ENCODE data around the gene EHD4. TPM values are rescaled to one million over a fixed set of nuclear protein-coding genes. Genes with fewer than 3 reads are reported as not detected.

The EHD4 gene
- total RNA-seq, 1 donor from 2014 or later = 21.1 TPM

DNA sequence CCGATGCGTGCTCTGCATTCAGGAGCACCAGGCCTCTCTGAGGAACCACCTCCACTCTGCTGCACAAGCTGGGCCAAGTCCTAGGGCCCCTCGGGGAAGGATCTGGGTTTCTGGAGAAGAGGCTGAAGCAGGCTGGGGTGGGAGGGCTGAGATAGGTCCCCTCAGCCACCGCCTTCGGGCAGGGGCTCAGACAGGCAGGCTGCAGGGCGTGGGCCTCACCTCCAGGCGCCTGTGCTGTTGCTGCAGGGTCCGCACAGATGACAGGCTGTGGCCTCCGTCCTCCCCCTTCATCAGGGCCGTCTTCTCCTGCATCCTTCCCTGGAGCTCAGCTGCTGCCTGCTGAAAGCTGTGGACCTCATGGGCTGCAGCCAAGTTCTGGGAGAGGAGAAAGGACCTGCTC lies 118.5 kb downstream of the EHD4 start:
- Histone ChIP-seq H3K36me3 (ENCODE audit: control insufficient read depth, insufficient read depth, low read length) (no peaks in the 10 kb centered on the region), H3K27me3 (ENCODE audit: control insufficient read depth, insufficient read depth, low read length) (no peaks in the 10 kb centered on the region), H3K4me3 (ENCODE audit: low read depth, low read length) (no peak overlapping the region)
- TF ChIP-seq, protein P1, sequence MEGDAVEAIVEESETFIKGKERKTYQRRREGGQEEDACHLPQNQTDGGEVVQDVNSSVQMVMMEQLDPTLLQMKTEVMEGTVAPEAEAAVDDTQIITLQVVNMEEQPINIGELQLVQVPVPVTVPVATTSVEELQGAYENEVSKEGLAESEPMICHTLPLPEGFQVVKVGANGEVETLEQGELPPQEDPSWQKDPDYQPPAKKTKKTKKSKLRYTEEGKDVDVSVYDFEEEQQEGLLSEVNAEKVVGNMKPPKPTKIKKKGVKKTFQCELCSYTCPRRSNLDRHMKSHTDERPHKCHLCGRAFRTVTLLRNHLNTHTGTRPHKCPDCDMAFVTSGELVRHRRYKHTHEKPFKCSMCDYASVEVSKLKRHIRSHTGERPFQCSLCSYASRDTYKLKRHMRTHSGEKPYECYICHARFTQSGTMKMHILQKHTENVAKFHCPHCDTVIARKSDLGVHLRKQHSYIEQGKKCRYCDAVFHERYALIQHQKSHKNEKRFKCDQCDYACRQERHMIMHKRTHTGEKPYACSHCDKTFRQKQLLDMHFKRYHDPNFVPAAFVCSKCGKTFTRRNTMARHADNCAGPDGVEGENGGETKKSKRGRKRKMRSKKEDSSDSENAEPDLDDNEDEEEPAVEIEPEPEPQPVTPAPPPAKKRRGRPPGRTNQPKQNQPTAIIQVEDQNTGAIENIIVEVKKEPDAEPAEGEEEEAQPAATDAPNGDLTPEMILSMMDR (IDR thresholded peaks at IDR 0.05; ENCODE audit: insufficient read depth, low read length, severe bottlenecking) = no peak
- DNase-seq (ENCODE audit: low read depth) (no peak), FAIRE-seq (no peak)

DNA sequence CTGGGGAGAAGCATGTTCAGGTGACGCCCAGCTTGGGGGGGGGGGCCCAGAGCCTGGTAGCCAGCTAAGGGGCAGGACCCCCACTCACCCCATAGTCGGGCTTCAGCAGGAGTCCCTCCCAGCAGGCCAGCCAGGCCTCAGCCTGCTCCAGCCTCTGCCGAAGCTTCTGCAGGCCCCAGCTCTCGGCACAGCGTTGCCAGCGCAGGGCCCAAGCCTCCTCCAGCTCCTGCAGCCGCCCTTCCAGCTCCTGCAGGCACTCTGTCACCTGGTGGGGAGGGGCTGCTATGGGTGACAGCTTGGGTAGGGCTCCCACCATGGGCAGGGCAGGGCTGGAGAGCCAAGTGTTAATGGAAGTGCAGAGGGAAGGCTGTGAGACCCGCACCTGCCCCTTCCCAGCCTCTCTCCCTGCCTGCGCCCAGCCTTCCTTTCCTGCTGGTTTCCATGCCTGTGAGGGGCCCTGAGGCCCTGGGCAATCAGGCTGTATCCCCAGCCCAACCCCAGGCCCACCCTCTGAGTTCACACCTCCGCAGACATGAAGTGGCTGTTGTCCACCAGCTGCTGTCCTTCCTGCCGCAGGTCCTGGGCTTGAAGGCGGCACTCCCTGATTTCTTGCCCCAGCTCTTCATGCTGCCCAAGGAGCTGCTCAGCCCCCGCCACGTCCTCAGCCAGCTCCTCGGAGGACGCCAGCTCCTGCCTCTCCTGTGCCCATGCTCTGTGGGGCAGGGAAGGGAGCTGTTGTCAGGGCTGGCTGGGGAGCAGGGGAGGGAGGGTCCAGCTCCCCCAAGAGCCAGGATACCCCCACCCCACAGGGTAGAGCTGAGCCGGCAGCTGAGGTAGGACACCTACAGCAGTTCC lies 119.4 kb downstream of the EHD4 start:
- FAIRE-seq (no peak), DNase-seq (ENCODE audit: low read depth) (no peak)
- TF ChIP-seq, protein P1 (IDR thresholded peaks at IDR 0.05; ENCODE audit: insufficient read depth, low read length, severe bottlenecking) = no peak
- no peak overlapping the region for H3K4me3 ChIP-seq (ENCODE audit: low read depth, low read length)
- H3K27me3 ChIP-seq (ENCODE audit: control insufficient read depth, insufficient read depth, low read length) = no peaks in the 10 kb centered on the region
- H3K36me3 ChIP-seq (ENCODE audit: control insufficient read depth, insufficient read depth, low read length) = peaks cover 4% of the 10 kb centered on the region

DNA sequence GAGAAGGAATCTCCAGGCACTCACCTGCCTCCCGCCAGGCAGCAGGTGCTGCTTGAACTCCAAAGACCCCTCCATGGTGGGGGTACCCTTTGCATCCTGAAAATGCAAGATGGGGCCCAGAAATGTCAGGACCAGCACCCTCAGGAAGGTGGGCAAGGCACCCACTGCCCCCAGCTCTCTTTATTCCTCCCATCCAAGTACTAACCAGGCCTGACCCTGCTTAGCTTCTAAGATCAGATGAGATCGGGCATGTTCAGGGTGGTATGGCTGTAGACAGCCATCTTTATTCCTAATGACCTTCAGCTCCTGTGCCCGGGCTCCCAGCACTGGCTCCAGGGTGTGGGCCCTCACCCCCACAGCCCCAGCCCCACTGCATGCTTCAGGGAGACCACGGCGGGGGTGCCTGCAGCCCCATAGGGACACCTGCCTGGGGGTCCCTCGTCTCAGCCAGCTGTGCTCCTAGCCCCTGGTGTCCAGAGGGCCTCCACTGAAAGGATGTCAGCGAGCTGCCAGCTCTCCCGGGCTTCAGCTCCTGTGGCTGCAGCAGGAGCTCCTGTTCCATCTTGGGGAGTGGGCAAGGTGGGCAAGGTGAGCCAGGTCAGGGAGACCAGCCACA lies 120.5 kb downstream of the EHD4 start:
- FAIRE-seq (no peak), DNase-seq (ENCODE audit: low read depth) (no peak)
- TF ChIP-seq, protein P1 (IDR thresholded peaks at IDR 0.05; ENCODE audit: insufficient read depth, low read length, severe bottlenecking) = no peak
- no peaks in the 10 kb centered on the region for H3K27me3 ChIP-seq (ENCODE audit: control insufficient read depth, insufficient read depth, low read length)
- peaks cover 11% of the 10 kb centered on the region for H3K36me3 ChIP-seq (ENCODE audit: control insufficient read depth, insufficient read depth, low read length)
- no peak overlapping the region for H3K4me3 ChIP-seq (ENCODE audit: low read depth, low read length)

DNA sequence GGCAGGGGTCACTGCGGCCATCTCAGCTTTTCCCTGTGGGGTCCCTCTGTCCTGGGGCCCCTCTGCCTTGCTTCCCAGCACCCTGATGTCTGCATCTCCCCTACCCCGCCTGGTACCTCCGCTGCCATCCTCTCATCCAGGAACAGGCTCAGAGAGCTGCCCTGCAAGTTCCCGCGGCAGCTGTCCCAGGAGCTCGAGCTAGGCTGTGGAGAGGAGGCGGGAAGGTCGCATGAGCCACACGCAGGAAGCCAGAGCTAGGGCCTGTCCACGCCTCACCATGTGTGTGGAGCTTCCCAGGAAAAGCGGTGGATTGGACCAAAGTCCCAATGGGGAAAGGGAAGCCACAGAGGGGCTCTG lies 121.2 kb downstream of the EHD4 start:
- FAIRE-seq (no peak), DNase-seq (ENCODE audit: low read depth) (no peak)
- TF ChIP-seq, protein P1 (IDR thresholded peaks at IDR 0.05; ENCODE audit: insufficient read depth, low read length, severe bottlenecking) = no peak
- Histone ChIP-seq H3K4me3 (ENCODE audit: low read depth, low read length) (no peak overlapping the region), H3K27me3 (ENCODE audit: control insufficient read depth, insufficient read depth, low read length) (no peaks in the 10 kb centered on the region), H3K36me3 (ENCODE audit: control insufficient read depth, insufficient read depth, low read length) (peaks cover 15% of the 10 kb centered on the region)

DNA sequence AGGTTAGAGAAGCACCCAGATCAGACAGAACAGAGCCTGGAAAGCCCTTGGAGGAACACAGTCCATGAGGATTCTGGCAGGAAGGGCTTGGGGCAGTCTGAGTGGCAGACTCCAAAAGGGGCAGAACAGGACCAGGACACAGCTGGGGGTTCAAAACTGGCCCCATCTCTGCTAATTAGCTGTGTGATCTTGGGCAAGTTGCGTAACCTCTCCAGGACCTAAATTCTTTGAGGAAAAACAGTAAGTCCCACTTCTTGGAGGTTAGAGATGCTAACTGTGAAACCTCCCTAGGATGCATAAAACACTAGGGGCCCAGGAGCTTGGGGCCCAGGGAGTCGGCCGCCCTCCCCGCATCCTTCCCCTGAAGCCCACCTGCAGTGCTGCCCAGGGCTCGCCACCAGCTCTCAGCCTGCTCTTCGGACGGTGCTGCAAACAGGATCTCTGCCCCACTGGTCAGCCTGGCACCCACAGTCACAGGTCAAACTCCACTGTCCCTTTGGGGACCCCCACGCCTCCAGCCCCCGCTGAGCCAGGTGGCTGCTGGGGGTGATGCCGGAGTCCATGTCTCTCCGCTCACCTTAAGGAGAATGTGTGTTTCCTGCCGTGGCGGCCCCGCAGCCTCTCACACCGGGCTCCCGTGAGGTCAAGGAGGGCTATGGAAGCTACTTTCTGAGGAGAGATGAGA lies 121.7 kb downstream of the EHD4 start:
- Histone ChIP-seq H3K4me3 (ENCODE audit: low read depth, low read length) (no peak overlapping the region), H3K27me3 (ENCODE audit: control insufficient read depth, insufficient read depth, low read length) (no peaks in the 10 kb centered on the region), H3K36me3 (ENCODE audit: control insufficient read depth, insufficient read depth, low read length) (peaks cover 17% of the 10 kb centered on the region)
- DNase-seq (ENCODE audit: low read depth) = no peak
- FAIRE-seq = no peak
- TF ChIP-seq, protein P1 (IDR thresholded peaks at IDR 0.05; ENCODE audit: insufficient read depth, low read length, severe bottlenecking) = no peak
